GM06990 (cell line): ENCODE data around the gene STAT5A.
"Not testable (repeated sequence)": the region's sequence is repeated elsewhere in the genome, so short reads cannot be mapped to it uniquely, and the experiment has no call there.

Experiments used
- DNase-seq: peaks from one replicate; pipeline ENCODE4 v3.0.0-alpha.2; 2011; ENCODE audit not compliant: insufficient read length; ENCODE audit errors: extremely low read depth
- H3K27me3 ChIP-seq: replicated peaks from 2 replicates; pipeline ENCODE4 v1.6.0; 2011; ENCODE audit warnings: low read length; ENCODE audit not compliant: control insufficient read depth, insufficient read depth
- H3K36me3 ChIP-seq: 2 replicates; pipeline ENCODE4 v1.5.1; 2011; ENCODE audit warnings: low read length; ENCODE audit not compliant: control insufficient read depth, insufficient read depth
- H3K4me3 ChIP-seq: replicated peaks from 2 replicates; pipeline ENCODE4 v1.5.1; 2011; ENCODE audit warnings: low read depth, mild to moderate bottlenecking, control low read depth, low read length
- TF ChIP-seq, protein P1 (sequence below): IDR thresholded peaks from 2 replicates; pipeline ENCODE4 v1.5.1; 2011; ENCODE audit warnings: low read length, control low read depth, mild to moderate bottlenecking, inconsistent platforms; ENCODE audit not compliant: insufficient read depth, poor library complexity, severe bottlenecking

STAT5A gene

DNA sequence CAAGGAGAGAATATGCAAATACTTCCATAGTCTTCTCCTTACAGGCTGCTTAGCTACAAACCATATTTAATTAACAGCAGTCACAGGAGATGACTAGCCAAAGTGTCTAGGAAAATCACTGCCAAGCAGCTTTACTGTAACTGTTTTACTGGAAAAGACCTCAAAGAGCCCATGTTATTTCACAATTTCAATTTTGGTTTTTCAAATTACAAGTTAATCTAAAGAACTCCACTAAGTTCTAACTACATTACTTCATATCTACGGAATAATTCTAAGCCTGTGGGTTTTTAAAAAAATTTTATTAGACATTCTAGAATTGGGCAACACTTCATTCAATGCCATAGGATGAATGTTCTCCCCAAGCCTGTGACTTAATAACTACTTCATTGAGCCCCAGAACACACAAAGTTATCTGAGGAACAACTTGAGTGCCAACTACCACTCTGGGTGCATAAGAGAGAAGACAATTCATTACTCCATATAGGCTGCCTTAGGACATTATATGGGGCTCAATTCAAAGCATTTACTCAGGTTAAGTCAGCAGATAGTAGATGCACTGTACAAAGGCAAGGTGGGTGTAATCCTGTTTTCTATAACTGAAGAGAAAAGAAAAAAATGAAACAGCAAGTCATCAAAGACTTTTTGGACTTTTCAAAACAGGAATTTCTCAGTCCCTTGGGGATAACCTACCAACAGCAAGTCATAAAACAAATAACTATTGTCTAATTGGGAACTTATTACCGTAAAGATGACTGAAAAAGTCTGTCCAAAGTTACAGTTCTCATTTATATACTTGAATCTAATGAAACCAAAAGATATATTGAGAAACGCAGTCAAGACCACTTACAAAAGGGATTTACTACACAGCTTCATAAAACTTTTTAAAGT, 66.9 kb downstream of the STAT5A start:
- no peaks in the 10 kb centered on the region for H3K27me3 ChIP-seq
- H3K36me3 ChIP-seq = no peaks in the 10 kb centered on the region
- TF ChIP-seq, protein P1, sequence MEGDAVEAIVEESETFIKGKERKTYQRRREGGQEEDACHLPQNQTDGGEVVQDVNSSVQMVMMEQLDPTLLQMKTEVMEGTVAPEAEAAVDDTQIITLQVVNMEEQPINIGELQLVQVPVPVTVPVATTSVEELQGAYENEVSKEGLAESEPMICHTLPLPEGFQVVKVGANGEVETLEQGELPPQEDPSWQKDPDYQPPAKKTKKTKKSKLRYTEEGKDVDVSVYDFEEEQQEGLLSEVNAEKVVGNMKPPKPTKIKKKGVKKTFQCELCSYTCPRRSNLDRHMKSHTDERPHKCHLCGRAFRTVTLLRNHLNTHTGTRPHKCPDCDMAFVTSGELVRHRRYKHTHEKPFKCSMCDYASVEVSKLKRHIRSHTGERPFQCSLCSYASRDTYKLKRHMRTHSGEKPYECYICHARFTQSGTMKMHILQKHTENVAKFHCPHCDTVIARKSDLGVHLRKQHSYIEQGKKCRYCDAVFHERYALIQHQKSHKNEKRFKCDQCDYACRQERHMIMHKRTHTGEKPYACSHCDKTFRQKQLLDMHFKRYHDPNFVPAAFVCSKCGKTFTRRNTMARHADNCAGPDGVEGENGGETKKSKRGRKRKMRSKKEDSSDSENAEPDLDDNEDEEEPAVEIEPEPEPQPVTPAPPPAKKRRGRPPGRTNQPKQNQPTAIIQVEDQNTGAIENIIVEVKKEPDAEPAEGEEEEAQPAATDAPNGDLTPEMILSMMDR = no peak
- no peak overlapping the region for H3K4me3 ChIP-seq
- DNase-seq = peak; percentile 20

DNA sequence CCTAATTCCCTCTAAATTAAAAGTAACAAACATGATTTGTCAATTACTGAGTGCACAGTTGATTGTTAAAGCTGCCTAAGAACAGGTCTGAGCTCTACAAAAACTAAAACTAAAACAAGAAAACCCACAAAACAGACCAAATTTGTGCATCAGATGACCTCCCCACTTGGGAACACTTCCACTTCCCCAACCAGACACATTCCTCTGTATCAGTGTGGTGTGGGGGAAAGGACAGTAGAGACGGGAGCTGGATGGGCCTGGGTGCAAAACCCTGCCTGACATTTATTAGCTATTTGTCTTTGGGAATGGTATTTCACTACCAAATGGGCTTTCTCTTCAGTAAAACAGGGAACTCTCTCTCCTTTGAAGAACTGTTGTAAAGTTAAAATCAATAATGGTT, 70.1 kb downstream of the STAT5A start:
- TF ChIP-seq, protein P1 = no peak
- Histone ChIP-seq H3K4me3 (no peak overlapping the region), H3K27me3 (no peaks in the 10 kb centered on the region), H3K36me3 (no peaks in the 10 kb centered on the region)
- DNase-seq = no peak

DNA sequence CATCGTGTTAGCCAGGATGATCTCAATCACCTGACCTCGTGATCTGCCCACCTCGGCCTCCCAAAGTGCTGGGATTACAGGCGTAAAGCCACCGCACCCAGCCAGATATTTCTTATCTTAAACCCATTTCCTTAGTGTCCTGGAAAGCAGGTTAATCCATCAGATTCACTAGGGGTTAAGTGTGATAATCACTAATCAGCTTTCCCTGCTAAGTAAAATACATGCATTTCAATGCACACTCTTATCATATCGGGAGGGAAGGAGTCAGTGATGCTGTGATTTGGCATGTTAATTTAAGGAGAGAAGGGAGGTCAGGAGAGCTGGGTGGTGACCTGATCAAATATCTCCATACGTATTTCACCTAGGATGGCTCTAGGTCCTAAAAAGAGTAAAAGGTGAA, 70.8 kb downstream of the STAT5A start:
- DNase-seq = no peak
- TF ChIP-seq, protein P1 = no peak
- H3K27me3 ChIP-seq = no peaks in the 10 kb centered on the region
- no peaks in the 10 kb centered on the region for H3K36me3 ChIP-seq
- H3K4me3 ChIP-seq = no peak overlapping the region

DNA sequence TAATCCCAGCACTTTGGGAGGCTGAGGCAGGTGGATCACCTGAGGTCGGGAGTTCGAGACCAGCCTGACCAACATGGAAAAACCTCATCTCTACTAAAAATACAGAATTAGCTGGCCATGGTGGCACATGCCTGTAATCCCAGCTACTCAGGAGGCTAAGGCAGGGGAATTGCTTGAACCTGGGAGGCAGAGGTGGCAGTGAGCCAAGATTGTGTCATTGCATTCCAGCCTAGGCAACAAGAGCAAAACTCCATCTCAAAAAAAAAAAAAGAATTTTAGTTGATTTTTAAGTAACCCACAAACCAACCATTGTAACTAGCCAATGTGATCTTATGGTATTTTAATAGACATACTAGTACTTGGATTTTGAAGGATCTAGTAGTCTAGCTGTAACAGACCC, 72.1 kb downstream of the STAT5A start:
- DNase-seq, H3K27me3 ChIP-seq, H3K36me3 ChIP-seq, H3K4me3 ChIP-seq: not testable (repeated sequence)
